Retinal pigment epithelial cell (primary cell): Measurements from ENCODE around the gene ERCC6.

Experiments used
- DNase-seq: peaks from one replicate; pipeline ENCODE4 v3.0.0-alpha.2; 2010; ENCODE audit warnings: low read depth
- H3K4me3 ChIP-seq: 2 replicates; pipeline ENCODE4 v1.5.1; 2011; ENCODE audit warnings: mild to moderate bottlenecking, low read length, control low read depth, moderate library complexity
- TF ChIP-seq, protein P1 (sequence below): conservative IDR thresholded peaks from 2 replicates; pipeline ENCODE4 v1.5.1; 2011; ENCODE audit warnings: low read depth, low read length, control low read depth, inconsistent platforms

Gene ERCC6

DNA sequence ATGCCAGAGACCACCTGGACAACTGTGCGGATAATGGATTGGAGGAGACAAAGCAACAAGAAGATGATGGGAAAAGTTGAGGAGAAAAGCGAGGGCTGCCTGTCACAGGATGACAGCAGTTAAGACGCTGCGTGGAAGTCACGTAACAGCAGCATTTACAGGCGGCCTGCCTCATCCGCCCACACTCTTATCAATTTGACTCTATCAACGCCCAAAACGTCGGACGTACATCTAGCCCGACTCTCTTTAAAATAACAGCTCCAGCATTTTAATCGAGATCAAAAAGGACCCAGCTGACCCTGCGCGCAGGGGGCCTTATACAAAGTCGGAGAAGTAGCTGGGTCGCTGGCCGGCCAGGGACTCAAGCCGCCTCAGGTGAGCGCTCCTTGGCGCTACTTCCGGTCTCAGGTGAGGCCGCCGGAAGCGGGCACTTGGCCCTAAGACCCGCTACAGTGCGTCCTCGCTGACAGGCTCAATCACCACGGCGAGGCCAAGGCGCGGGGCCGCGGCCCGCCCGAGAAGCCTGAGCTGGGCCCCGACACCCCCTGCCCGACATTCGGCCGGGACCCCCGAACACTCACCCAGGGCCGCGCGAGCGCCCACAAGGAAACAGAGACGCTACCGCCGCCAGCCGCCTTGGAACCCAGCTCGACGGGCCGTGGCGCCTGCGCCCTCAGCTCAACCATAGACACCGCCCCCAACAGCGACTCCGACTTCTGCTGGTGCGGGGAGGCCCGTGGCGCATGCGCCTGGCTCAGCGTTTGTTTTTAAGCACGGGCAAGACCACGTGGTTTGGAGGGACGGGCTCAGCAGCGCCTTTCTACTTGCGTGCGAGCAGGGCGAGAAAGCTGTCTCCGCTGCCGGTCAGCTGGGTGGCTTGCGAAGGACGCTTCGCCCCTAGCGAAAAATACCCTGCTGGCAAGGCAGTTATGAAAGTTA lies at the start of gene ERCC6:
Gene ERCC6 (minus strand): TSS at position 741 of the 939 bp plus-strand sequence.
- TF ChIP-seq, protein P1, sequence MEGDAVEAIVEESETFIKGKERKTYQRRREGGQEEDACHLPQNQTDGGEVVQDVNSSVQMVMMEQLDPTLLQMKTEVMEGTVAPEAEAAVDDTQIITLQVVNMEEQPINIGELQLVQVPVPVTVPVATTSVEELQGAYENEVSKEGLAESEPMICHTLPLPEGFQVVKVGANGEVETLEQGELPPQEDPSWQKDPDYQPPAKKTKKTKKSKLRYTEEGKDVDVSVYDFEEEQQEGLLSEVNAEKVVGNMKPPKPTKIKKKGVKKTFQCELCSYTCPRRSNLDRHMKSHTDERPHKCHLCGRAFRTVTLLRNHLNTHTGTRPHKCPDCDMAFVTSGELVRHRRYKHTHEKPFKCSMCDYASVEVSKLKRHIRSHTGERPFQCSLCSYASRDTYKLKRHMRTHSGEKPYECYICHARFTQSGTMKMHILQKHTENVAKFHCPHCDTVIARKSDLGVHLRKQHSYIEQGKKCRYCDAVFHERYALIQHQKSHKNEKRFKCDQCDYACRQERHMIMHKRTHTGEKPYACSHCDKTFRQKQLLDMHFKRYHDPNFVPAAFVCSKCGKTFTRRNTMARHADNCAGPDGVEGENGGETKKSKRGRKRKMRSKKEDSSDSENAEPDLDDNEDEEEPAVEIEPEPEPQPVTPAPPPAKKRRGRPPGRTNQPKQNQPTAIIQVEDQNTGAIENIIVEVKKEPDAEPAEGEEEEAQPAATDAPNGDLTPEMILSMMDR: no peak
- H3K4me3 ChIP-seq: peak within 1 kb of the TSS; percentile 72
- peak; percentile 90 for DNase-seq

DNA sequence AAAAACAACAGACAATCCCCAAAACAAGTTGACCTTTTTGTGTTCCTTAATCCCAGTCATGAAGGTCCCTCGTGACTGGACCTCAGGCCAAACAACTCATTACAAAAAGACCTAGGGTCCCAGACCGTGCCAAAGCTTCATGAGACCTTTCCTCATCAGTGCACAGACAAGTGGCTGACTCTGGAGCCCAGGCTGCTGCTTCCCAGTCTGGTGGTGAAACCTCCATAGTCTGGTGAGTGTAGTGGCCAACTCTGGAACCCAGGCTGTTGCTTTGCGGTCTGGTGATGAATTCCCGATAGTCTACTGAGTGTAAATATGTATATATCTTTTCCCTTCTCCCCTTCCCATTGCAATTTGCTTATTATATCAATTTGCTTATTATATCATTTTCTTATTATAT lies 49.1 kb upstream of the ERCC6 start:
- H3K4me3 ChIP-seq: no peak overlapping the region
- DNase-seq: no peak
- TF ChIP-seq, protein P1: no peak

DNA sequence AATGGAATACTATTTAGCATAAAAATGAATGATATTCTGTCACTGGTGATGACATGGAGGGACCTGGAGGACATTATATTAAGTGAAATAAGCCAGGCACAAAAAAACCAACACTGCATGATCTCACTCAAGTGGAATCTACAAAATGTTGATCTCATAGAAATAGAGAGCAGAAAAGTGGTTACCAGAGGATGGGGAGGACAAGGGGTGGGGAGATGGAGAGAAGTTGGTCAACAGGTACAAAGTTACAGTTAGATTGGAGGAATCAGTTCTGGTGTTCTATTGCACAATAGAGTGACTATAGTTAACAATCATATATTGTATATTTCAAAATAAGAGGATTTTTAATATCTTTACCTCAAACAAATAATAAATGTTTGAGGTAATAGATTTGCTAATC lies 46.5 kb upstream of the ERCC6 start:
- TF ChIP-seq, protein P1: no peak

DNA sequence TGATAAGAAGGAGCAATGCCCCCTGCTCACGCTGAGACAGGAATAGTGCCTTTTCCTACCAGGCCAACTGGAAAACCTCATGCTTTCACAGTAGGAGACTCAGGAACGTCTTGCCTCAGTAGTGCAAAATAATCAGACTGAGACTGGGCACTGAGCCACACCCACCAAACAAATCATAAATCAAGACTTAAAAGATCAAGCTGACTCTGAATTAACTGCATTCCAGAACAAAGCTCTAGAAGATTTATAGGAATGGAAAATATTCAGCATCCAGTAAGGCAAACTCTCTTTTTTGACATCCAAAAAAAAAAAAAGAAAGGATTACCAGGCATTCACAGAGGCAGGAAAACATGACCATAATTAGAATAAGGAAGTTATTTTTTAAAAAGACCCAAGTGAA lies 40.7 kb upstream of the ERCC6 start:
- no peak overlapping the region for H3K4me3 ChIP-seq
- peak; percentile 87 for DNase-seq
- TF ChIP-seq, protein P1: no peak

More for the DNA sequence above, 46.5 kb upstream of the ERCC6 start:
- no peak overlapping the region for H3K4me3 ChIP-seq
- DNase-seq: no peak

DNA sequence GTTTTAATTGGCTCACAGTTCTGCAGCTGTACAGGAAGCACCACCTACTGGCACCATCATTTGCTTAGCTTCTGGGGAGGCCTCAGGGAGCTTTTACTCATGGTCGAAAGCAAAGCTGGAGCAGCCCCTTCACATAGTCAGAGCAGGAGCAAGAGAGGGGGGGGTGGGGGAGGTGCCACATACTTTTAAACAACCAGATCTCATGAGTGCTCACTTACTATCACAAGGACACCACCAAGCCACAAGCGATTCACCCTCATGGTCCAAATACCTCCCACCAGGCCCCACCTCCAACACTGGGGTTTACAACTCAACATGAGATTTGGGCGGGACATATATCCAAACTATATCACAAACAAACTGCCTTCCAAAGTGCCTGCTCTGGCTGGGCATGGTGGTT lies 39.5 kb upstream of the ERCC6 start:
- TF ChIP-seq, protein P1: no peak
- DNase-seq: no peak
- no peak overlapping the region for H3K4me3 ChIP-seq

DNA sequence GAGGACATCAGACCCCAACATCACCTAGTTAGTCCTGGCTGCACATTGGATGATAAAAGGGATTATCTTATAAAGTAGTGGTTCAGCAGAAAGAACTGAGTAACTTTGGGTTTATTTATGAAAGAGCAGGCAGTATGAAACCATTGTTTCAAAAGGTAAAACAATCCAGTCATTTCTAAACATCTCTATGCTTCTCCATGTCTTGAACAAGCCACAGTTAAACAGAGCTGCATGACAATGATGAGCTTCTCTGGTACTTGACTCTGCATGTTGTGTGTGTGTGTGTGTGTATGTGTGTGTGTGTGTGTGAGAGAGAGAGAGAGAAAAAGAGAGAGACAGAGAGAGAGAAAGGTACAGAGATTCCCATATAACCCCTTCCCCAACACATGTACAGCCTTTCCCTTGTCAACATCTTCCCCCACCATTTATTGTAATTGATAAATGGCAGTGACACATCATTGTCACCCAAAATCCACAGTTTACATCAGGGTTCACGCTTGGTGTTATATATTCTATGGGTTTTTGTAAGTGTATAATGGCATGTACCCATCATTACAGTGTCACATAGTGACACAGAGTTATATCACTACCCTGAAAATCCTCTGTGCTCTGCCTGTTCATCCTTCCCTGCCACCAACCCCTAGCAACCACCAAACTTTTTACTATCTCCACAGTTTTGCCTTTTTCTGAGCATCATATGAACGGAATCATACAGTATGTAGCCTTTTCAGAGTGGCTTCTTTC lies 38.4 kb upstream of the ERCC6 start:
- no peak for DNase-seq
- TF ChIP-seq, protein P1: no peak
- no peak overlapping the region for H3K4me3 ChIP-seq
